Activated CD8-positive, alpha-beta memory T cell treated with anti-CD3 and anti-CD28 coated beads for 1 hour (primary cell): ENCODE results near the gene PPP6R1.

Source experiments
- DNase-seq, 2 donors: peaks; one replicate each; pipeline ENCODE4 v3.0.0-alpha.2; 2020; ENCODE audit warnings: low read depth in 1 of 2; ENCODE audit errors: extremely low read depth in 1 of 2

The PPP6R1 gene

GRCh38 chr19:55261671-55262126, 2.9 kb upstream of the PPP6R1 start:
- no peak for DNase-seq

- DNase-seq = no peak
Measured at GRCh38 chr19:55259540-55260210, 858 bp upstream of the PPP6R1 start.

GRCh38 chr19:55258476-55258827, 365 bp downstream of the PPP6R1 start:
- peak in 1 of 2 donors; percentile 33 for DNase-seq

- DNase-seq = no peak
Measured at GRCh38 chr19:55257461-55258420, 1.1 kb downstream of the PPP6R1 start.

GRCh38 chr19:55256562-55257460, 2.0 kb downstream of the PPP6R1 start:
- no peak for DNase-seq

- DNase-seq = no peak
Measured at GRCh38 chr19:55255618-55256423, 3.0 kb downstream of the PPP6R1 start.

- no peak for DNase-seq
Measured at GRCh38 chr19:55254625-55254977, 4.2 kb downstream of the PPP6R1 start.

- DNase-seq = peak in 1 of 2 donors; percentile 36
Measured at GRCh38 chr19:55253842-55254624, 4.8 kb downstream of the PPP6R1 start.

GRCh38 chr19:55252760-55253663, 5.8 kb downstream of the PPP6R1 start:
- no peak for DNase-seq

GRCh38 chr19:55251341-55252081, 7.3 kb downstream of the PPP6R1 start:
- DNase-seq = no peak

- no peak for DNase-seq
Measured at GRCh38 chr19:55250262-55251036, 8.4 kb downstream of the PPP6R1 start.

- no peak for DNase-seq
Measured at GRCh38 chr19:55249841-55250240, 9.0 kb downstream of the PPP6R1 start.

GRCh38 chr19:55248704-55249103, 10.1 kb downstream of the PPP6R1 start:
- DNase-seq = no peak

GRCh38 chr19:55248166-55248675, 10.6 kb downstream of the PPP6R1 start:
- DNase-seq = no peak

GRCh38 chr19:55247621-55248099, 11.2 kb downstream of the PPP6R1 start:
- DNase-seq = no peak
